Spleen (tissue), 11 donors: ENCODE measurements around the gene CDC42BPB. TPM values are rescaled to one million over a fixed set of nuclear protein-coding genes. Genes with fewer than 3 reads are reported as not detected.

ENCODE experiments used
- DNase-seq: peaks from one replicate; pipeline ENCODE4 v3.0.0-alpha.2; 2020
- H3K27ac ChIP-seq, 8 donors: fragments of 200-600 bp; sonication (generic) in 7 of 8; 1 replicate in 4 of 8; 2 replicates in 4 of 8; pipeline versions ENCODE4 v1.5.0 to v1.8.0; 2016 to 2021; ENCODE audit warnings: inconsistent platforms in 4 of 8, mild to moderate bottlenecking in 4 of 8, moderate library complexity in 1 of 8
- H3K27me3 ChIP-seq, 7 donors: fragments of 200-600 bp; sonication (generic) in 6 of 7; replicated peaks in 1 of 7; 1 replicate in 4 of 7; 2 replicates in 3 of 7; pipeline versions ENCODE4 v1.5.0 to v1.8.0; 2016 to 2021; ENCODE audit warnings: inconsistent platforms in 3 of 7, mild to moderate bottlenecking in 1 of 7
- H3K36me3 ChIP-seq, 6 donors: fragments of 200-600 bp; sonication (generic) in 5 of 6; 1 replicate in 4 of 6; 2 replicates in 2 of 6; pipeline versions ENCODE4 v1.5.0 to v1.8.0; 2016 to 2021; ENCODE audit warnings: inconsistent platforms in 2 of 6
- H3K4me1 ChIP-seq, 6 donors: fragments of 200-600 bp; sonication (generic) in 5 of 6; 1 replicate in 3 of 6; 2 replicates in 3 of 6; pipeline versions ENCODE4 v1.5.0 to v1.8.0; 2016 to 2021; ENCODE audit warnings: inconsistent platforms in 3 of 6
- H3K4me3 ChIP-seq, 8 donors: fragments of 200-600 bp; sonication (generic) in 7 of 8; 1 replicate in 4 of 8; 2 replicates in 4 of 8; pipeline versions ENCODE4 v1.5.0 to v1.8.0; 2016 to 2021; ENCODE audit warnings: inconsistent platforms in 4 of 8, mild to moderate bottlenecking in 4 of 8, moderate library complexity in 2 of 8
- H3K9me3 ChIP-seq, 8 donors: fragments of 200-600 bp; sonication (generic) in 7 of 8; 1 replicate in 4 of 8; 2 replicates in 4 of 8; pipeline versions ENCODE4 v1.5.0 to v1.8.0; 2016 to 2021; ENCODE audit warnings: inconsistent platforms in 4 of 8
- CTCF ChIP-seq, 11 experiments: fragments of 200-600 bp in 7 of 11; fragments of 450-650 bp in 4 of 11; sonication (generic) in 4 of 11; IDR thresholded peaks in 8 of 11; conservative IDR thresholded peaks in 3 of 11; 1 replicate in 7 of 11; 2 replicates in 4 of 11; pipeline versions ENCODE4 v1.4.0 to v1.8.0; 2016 to 2021; ENCODE audit warnings: antibody characterized with exemption in 11 of 11, inconsistent platforms in 4 of 11, mild to moderate bottlenecking in 1 of 11
- POLR2A ChIP-seq, 3 donors: fragments of 450-650 bp; IDR thresholded peaks; one replicate each; pipeline ENCODE4 v1.5.1; 2017; ENCODE audit warnings: antibody characterized with exemption in 3 of 3, mild to moderate bottlenecking in 1 of 3
- POLR2AphosphoS5 ChIP-seq, 3 donors: sonication (generic); formaldehyde crosslinking; IDR thresholded peaks; one replicate each; pipeline ENCODE4 v1.5.1; 2017; ENCODE audit warnings: antibody characterized with exemption in 3 of 3
- WGBS, 5 donors: extraction: QIAGEN DNeasy Blood & Tissue Kit in 3 of 5; methylation state at CpG; one replicate each; pipeline versions ENCODE4 v1.1.5 to v1.1.7; 2013 to 2018; 5-methylcytosine and 5-hydroxymethylcytosine counted together
- intact Hi-C: fragments of 100-400 bp; cut with DNase I; formaldehyde crosslinking; loops from one replicate; pipeline ENCODE4 v1.15.0; 2023; ENCODE audit warnings: low total_unique reads
- polyA plus RNA-seq, 3 donors: library from polyadenylated mRNA; stranded (reverse); fragments of 200-250 nt; gene quantifications; one replicate each; pipeline ENCODE4 v1.2.1, GENCODE V29; 2013
- total RNA-seq, 7 donors: library from RNA; depleted of rRNA in 3 of 7; stranded (reverse); fragments of >200 nt in 3 of 7; fragmentation: NEBNext Ultra II Directional in 4 of 7; extraction: Animal tissue kit (Norgen Biotek cat#: 25700) in 4 of 7; gene quantifications; one replicate each; pipeline versions ENCODE4 v1.1.0 to v1.2.1, GENCODE V29; 2016 to 2021
- donor health status: healthy with polysubstance abuse.
- donor health status: DM: no; HTN: no; CAD: no; lungs with moderate emphysema.
- donor health status: DM: no; HTN: no; CAD: no.
- donor health status: Bipolar disorder and iron deficiency.
- donor health status: healthy.
- donor health status: DM: no; HTN: no; CAD: no.
- donor health status: DM: yes; HTN: yes; CAD: no.

The CDC42BPB gene
- total and polyA plus RNA-seq, 10 donors: 6.4 to 94.5 (median 77.8) TPM

- no peak overlapping the region for H3K27ac ChIP-seq
- intact Hi-C loops: no loop called here
- no peak for TF ChIP-seq POLR2A (IDR thresholded peaks at IDR 0.05)
- no peaks in the 10 kb centered on the region for H3K9me3 ChIP-seq
- H3K4me3 ChIP-seq: no peak overlapping the region
- no peaks in the 10 kb centered on the region for H3K27me3 ChIP-seq
- peaks cover 0 to 18% (median 3%) of the 10 kb centered on the region in 6 donors for H3K4me1 ChIP-seq
- H3K36me3 ChIP-seq: peaks cover 0 to 85% (median 16%) of the 10 kb centered on the region in 6 donors
- no peak for DNase-seq
- 85 to 89% (median 86%) methylated on average over 18 to 21 of the region's 21 CpGs for WGBS, 5 donors
Observed at GRCh38 chr14:103000291-103000921, 56.9 kb downstream of the CDC42BPB start.

- no peaks in the 10 kb centered on the region for H3K27me3 ChIP-seq
- H3K27ac ChIP-seq: no peak overlapping the region
- H3K9me3 ChIP-seq: no peaks in the 10 kb centered on the region
- no peak overlapping the region for H3K4me3 ChIP-seq
- no peak for DNase-seq
- intact Hi-C loops: no loop called here
- H3K4me1 ChIP-seq: peaks cover 0 to 22% (median 5%) of the 10 kb centered on the region in 6 donors
- TF ChIP-seq POLR2AphosphoS5 (IDR thresholded peaks at IDR 0.05) (no peak), CTCF (IDR thresholded peaks at IDR 0.05 in 8 of 11, conservative IDR thresholded peaks at IDR 0.05 in 3 of 11) (no peak), POLR2A (IDR thresholded peaks at IDR 0.05) (no peak)
- peaks cover 0 to 94% (median 17%) of the 10 kb centered on the region in 6 donors for H3K36me3 ChIP-seq
- WGBS, 5 donors: 94 to 98% (median 97%) methylated on average over 21 of the region's 21 CpGs
Observed at GRCh38 chr14:102999227-102999895, 58.0 kb downstream of the CDC42BPB start.

- peaks cover 0 to 95% (median 16%) of the 10 kb centered on the region in 6 donors for H3K36me3 ChIP-seq
- no peak for DNase-seq
- H3K4me1 ChIP-seq: peaks cover 0 to 27% (median 5%) of the 10 kb centered on the region in 6 donors
- no peaks in the 10 kb centered on the region for H3K9me3 ChIP-seq
- H3K27ac ChIP-seq: no peak overlapping the region
- H3K4me3 ChIP-seq: no peak overlapping the region
- intact Hi-C loops: no loop called here
- H3K27me3 ChIP-seq: no peaks in the 10 kb centered on the region
- TF ChIP-seq POLR2AphosphoS5 (IDR thresholded peaks at IDR 0.05) (no peak), POLR2A (IDR thresholded peaks at IDR 0.05) (no peak), CTCF (IDR thresholded peaks at IDR 0.05 in 8 of 11, conservative IDR thresholded peaks at IDR 0.05 in 3 of 11) (no peak)
- WGBS, 5 donors: 81 to 94% (median 85%) methylated on average over 6 of the region's 6 CpGs
Observed at GRCh38 chr14:102998393-102998792, 59.0 kb downstream of the CDC42BPB start.

GRCh38 chr14:102996941-102997340, 60.4 kb downstream of the CDC42BPB start:
- Histone ChIP-seq H3K27me3 (no peaks in the 10 kb centered on the region), H3K36me3 (peaks cover 0 to 94% (median 12%) of the 10 kb centered on the region in 6 donors), H3K9me3 (no peaks in the 10 kb centered on the region), H3K4me3 (no peak overlapping the region), H3K4me1 (peaks cover 0 to 19% (median 2%) of the 10 kb centered on the region in 6 donors), H3K27ac (no peak overlapping the region)
- 77 to 84% (median 82%) methylated on average over 10 of the region's 10 CpGs for WGBS, 5 donors
- DNase-seq: no peak
- intact Hi-C loops: no loop called here
- TF ChIP-seq POLR2A (IDR thresholded peaks at IDR 0.05) (no peak), CTCF (IDR thresholded peaks at IDR 0.05 in 8 of 11, conservative IDR thresholded peaks at IDR 0.05 in 3 of 11) (no peak), POLR2AphosphoS5 (IDR thresholded peaks at IDR 0.05) (no peak)
